Mesothelial cell of epicardium (in vitro differentiated cells): Measurements from ENCODE around the gene CSNK2A1. TPM values are rescaled to one million over a fixed set of nuclear protein-coding genes. Genes with fewer than 3 reads are reported as not detected.

ENCODE experiments used
- DNase-seq, 2 experiments: peaks; one replicate each; pipeline ENCODE4 v3.0.0; 2021; ENCODE audit warnings: low spot score in 2 of 2; ENCODE audit not compliant: unreplicated experiment in 2 of 2
- H3K27ac Mint-ChIP-seq: 2 replicates; pipeline ENCODE4 v1.8.0; 2021; ENCODE audit warnings: mixed read lengths
- H3K27me3 Mint-ChIP-seq: 2 replicates; pipeline ENCODE4 v1.8.0; 2021; ENCODE audit warnings: low read depth, mixed read lengths
- H3K36me3 Mint-ChIP-seq: 2 replicates; pipeline ENCODE4 v1.8.0; 2021; ENCODE audit warnings: mixed read lengths
- H3K4me1 Mint-ChIP-seq: 2 replicates; pipeline ENCODE4 v1.8.0; 2021; ENCODE audit warnings: mixed read lengths
- H3K4me3 Mint-ChIP-seq: 2 replicates; pipeline ENCODE4 v1.8.0; 2021; ENCODE audit warnings: mild to moderate bottlenecking, moderate library complexity, mixed read lengths
- H3K9me3 Mint-ChIP-seq: 2 replicates; pipeline ENCODE4 v1.8.0; 2021; ENCODE audit warnings: mixed read lengths
- total RNA-seq: library from RNA; stranded (reverse); gene quantifications from 3 replicates; pipeline ENCODE4 v1.2.1, GENCODE V29; 2021
- TF ChIP-seq, protein P1 (sequence below): fragments of 200-600 bp; sonication (generic); IDR thresholded peaks from one replicate; pipeline ENCODE4 v1.5.0; 2021; ENCODE audit warnings: antibody characterized with exemption; ENCODE audit not compliant: unreplicated experiment

CSNK2A1 gene
- total RNA-seq, 1 donor from 2014 or later: 164 TPM

DNA sequence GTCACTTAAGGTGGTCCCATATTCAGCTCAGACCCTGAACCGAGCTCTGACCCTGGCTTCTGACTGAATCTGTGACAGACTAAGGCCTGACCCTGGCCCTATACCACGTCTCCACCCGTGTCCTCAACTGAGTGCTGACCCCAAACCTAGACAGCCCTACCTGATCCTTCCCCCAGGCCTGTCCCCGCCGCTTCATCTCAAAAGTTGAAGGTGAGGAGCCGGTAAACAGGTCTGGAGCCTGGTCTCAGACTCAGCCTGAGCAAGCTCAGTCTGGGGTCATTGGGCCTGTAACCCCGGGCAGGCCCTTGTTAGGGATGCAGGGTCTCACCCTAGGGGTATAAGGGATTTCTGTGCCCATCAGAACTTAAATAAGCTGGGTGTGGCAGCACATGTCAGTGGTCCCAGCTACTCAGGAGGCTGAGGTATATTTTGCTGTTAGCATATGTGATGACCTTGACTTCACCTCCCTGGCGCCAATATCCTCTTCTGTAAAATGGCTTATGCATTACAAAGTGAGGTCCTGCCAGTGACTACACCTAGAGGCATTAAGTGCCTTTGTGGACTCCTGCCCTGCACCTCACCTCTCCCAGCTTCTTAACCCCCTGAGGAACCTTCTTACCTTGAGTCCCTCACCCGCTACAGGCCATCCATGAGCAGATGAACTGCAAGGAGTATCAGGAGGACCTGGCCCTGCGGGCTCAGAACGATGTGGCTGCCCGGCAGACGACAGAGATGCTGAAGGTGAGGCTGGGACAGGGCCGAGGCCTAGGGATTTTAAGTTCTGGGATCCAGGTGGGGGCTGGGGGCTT is 115.5 kb downstream of the CSNK2A1 start:
- no peaks in the 10 kb centered on the region for H3K27me3 Mint-ChIP-seq
- TF ChIP-seq, protein P1, sequence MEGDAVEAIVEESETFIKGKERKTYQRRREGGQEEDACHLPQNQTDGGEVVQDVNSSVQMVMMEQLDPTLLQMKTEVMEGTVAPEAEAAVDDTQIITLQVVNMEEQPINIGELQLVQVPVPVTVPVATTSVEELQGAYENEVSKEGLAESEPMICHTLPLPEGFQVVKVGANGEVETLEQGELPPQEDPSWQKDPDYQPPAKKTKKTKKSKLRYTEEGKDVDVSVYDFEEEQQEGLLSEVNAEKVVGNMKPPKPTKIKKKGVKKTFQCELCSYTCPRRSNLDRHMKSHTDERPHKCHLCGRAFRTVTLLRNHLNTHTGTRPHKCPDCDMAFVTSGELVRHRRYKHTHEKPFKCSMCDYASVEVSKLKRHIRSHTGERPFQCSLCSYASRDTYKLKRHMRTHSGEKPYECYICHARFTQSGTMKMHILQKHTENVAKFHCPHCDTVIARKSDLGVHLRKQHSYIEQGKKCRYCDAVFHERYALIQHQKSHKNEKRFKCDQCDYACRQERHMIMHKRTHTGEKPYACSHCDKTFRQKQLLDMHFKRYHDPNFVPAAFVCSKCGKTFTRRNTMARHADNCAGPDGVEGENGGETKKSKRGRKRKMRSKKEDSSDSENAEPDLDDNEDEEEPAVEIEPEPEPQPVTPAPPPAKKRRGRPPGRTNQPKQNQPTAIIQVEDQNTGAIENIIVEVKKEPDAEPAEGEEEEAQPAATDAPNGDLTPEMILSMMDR: no peak
- no peaks in the 10 kb centered on the region for H3K9me3 Mint-ChIP-seq
- H3K27ac Mint-ChIP-seq: no peak overlapping the region
- H3K36me3 Mint-ChIP-seq: peaks cover 32% of the 10 kb centered on the region
- no peak overlapping the region for H3K4me3 Mint-ChIP-seq
- DNase-seq: no peak
- no peaks in the 10 kb centered on the region for H3K4me1 Mint-ChIP-seq

DNA sequence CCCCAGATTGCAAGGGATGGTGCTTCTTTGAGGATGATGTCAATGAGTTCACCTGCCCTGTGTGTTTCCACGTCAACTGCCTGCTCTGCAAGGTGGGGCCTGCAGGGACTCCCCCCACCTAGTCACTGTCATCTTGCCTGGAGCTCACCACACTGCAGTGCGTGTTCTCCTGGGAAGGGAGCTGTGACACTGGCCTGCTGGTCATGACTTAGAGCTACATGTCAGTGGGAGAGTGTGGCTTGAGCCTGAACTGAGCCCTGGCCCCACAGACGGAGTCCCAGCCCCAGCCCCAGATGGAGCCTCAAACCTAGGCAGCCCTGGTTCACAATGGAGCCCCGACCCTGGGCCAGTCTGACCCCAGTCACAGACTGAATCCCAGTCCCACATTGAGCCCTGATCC is 116.2 kb downstream of the CSNK2A1 start:
- DNase-seq: no peak
- TF ChIP-seq, protein P1: no peak
- H3K4me1 Mint-ChIP-seq: no peaks in the 10 kb centered on the region

DNA sequence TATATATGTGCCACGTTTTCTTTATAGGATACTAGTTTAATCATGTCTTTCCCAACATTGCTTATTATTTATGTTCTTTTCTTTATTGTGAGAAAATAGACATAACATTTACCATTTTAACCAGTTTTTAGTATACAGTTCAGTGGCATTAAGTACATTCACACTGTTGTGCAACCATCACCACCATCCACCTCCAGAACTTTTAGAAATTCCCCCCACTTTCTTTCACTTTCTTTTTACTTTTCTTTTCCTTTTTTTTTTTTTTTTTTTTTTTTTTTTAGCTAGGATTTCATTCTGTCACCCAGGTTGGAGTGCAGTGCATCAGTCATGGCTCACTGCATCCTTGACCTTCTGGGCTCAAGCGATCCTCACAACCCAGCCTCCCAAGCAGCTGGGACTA is 117.0 kb downstream of the CSNK2A1 start:
- H3K4me3 Mint-ChIP-seq: no peak overlapping the region
- H3K36me3 Mint-ChIP-seq: peaks cover 42% of the 10 kb centered on the region
- H3K4me1 Mint-ChIP-seq: no peaks in the 10 kb centered on the region
- H3K9me3 Mint-ChIP-seq: no peaks in the 10 kb centered on the region
- no peak for DNase-seq
- no peaks in the 10 kb centered on the region for H3K27me3 Mint-ChIP-seq
- TF ChIP-seq, protein P1: no peak
- no peak overlapping the region for H3K27ac Mint-ChIP-seq

More for the DNA sequence above, 116.2 kb downstream of the CSNK2A1 start:
- Mint-ChIP-seq H3K4me3 (no peak overlapping the region), H3K27ac (no peak overlapping the region), H3K27me3 (no peaks in the 10 kb centered on the region), H3K36me3 (peaks cover 35% of the 10 kb centered on the region), H3K9me3 (no peaks in the 10 kb centered on the region)

Other genes starting within 250 kb of the CSNK2A1 start
- gene ZCCHC3, start 246.2 kb downstream of the CSNK2A1 start, total RNA-seq: 40.2 to 40.8 TPM (median 40.5 TPM) in 3 replicates
- gene SOX12, start 218.2 kb downstream of the CSNK2A1 start, total RNA-seq: 65.9 to 67.0 TPM (median 66.8 TPM) in 3 replicates
- 41.0 to 46.2 TPM (median 41.2 TPM) in 3 replicates for gene NRSN2, start 196.7 kb downstream of the CSNK2A1 start, total RNA-seq
- gene TRIB3, start 163.0 kb downstream of the CSNK2A1 start, total RNA-seq: 3.6 to 3.9 TPM (median 3.8 TPM) in 3 replicates
- 108 to 111 TPM (median 108 TPM) in 3 replicates for gene RBCK1, start 135.5 kb downstream of the CSNK2A1 start, total RNA-seq
- gene TBC1D20, start 81.3 kb downstream of the CSNK2A1 start, total RNA-seq: 34.1 to 37.1 TPM (median 34.4 TPM) in 3 replicates
- 0.74 to 0.90 TPM (median 0.75 TPM) in 3 replicates for gene TCF15, start 66.5 kb upstream of the CSNK2A1 start, total RNA-seq
- 13.3 to 13.6 TPM (median 13.5 TPM) in 3 replicates for gene SRXN1, start 109.4 kb upstream of the CSNK2A1 start, total RNA-seq
- not detected in 3 replicates for gene SCRT2, start 132.0 kb upstream of the CSNK2A1 start, total RNA-seq
- 0.25 to 0.36 TPM (median 0.29 TPM) in 3 replicates for gene SLC52A3, start 224.7 kb upstream of the CSNK2A1 start, total RNA-seq